HG03521 (cell line): ENCODE measurements around the gene NPPA.

Experiments used
- ATAC-seq: cut with Tn5 transposase; IDR thresholded peaks from one replicate; pipeline ENCODE4 v1.9.1; 2021; ENCODE audit warnings: mild to moderate bottlenecking, moderate library complexity; ENCODE audit not compliant: unreplicated experiment

The NPPA gene

GRCh38 chr1:11845641-11846335 lies 1.8 kb downstream of the NPPA start:
- ATAC-seq: no peak

GRCh38 chr1:11842154-11843041 lies 5.2 kb downstream of the NPPA start:
- ATAC-seq: no peak

- ATAC-seq: no peak
These were observed 6.1 kb downstream of the NPPA start for GRCh38 chr1:11841245-11842153.

GRCh38 chr1:11839727-11840705 lies 7.6 kb downstream of the NPPA start:
- no peak for ATAC-seq

- ATAC-seq: no peak
These were observed 9.0 kb downstream of the NPPA start for GRCh38 chr1:11838349-11839272.

- ATAC-seq: no peak
These were observed 9.7 kb downstream of the NPPA start for GRCh38 chr1:11837767-11838348.

- no peak for ATAC-seq
These were observed 10.4 kb downstream of the NPPA start for GRCh38 chr1:11836955-11837766.

GRCh38 chr1:11835441-11836225 lies 11.9 kb downstream of the NPPA start:
- ATAC-seq: no peak

GRCh38 chr1:11833900-11834299 lies 13.7 kb downstream of the NPPA start:
- no peak for ATAC-seq

- no peak for ATAC-seq
These were observed 14.1 kb downstream of the NPPA start for GRCh38 chr1:11833497-11833896.

- no peak for ATAC-seq
These were observed 15.4 kb downstream of the NPPA start for GRCh38 chr1:11831945-11832725.

- no peak for ATAC-seq
These were observed 19.1 kb downstream of the NPPA start for GRCh38 chr1:11828511-11828910.

GRCh38 chr1:11826946-11827345 lies 20.6 kb downstream of the NPPA start:
- no peak for ATAC-seq

GRCh38 chr1:11825131-11825530 lies 22.5 kb downstream of the NPPA start:
- ATAC-seq: no peak

GRCh38 chr1:11823366-11824137 lies 24.0 kb downstream of the NPPA start:
- ATAC-seq: no peak
